HEK293 (cell line): ENCODE results near the gene PCNX3.

Experiments
- CTCF ChIA-PET: fragments of 350-600 bp; formaldehyde crosslinking; extraction: SDS; loops from one replicate; lab custom pipeline; 2021; ENCODE audit warnings: antibody characterized with exemption; lab: Yijun Ruan, JAX
- POLR2A ChIA-PET: fragments of 300-600 bp; formaldehyde crosslinking; extraction: SDS; loops from one replicate; lab custom pipeline; 2020; ENCODE audit warnings: antibody characterized with exemption, inconsistent platforms; lab: Yijun Ruan, JAX
- H3K27ac ChIP-seq: fragments of 200-500 bp; sonication (Bioruptor generic); 2 replicates; pipeline ENCODE4 v1.5.1; 2014; ENCODE audit warnings: low read depth, low read length, control low read depth, inconsistent platforms; ENCODE audit errors: extremely low read depth
- H3K36me3 ChIP-seq, 2 experiments: fragments of 200-500 bp in 1 of 2; sonication (Bioruptor generic) in 1 of 2; 1 replicate in 1 of 2; 2 replicates in 1 of 2; pipeline ENCODE4 v1.5.1; 2014 to 2017; ENCODE audit warnings: inconsistent platforms in 2 of 2, low read length in 2 of 2; ENCODE audit not compliant: control insufficient read depth in 2 of 2, insufficient read depth in 1 of 2
- H3K4me1 ChIP-seq: fragments of 200-500 bp; sonication (Bioruptor generic); 2 replicates; pipeline ENCODE4 v1.5.1; 2014; ENCODE audit warnings: mild to moderate bottlenecking, low read length, inconsistent platforms; ENCODE audit not compliant: control insufficient read depth, insufficient read depth
- H3K4me3 ChIP-seq: 2 replicates; pipeline ENCODE4 v1.5.1; 2011; ENCODE audit warnings: low read depth, mild to moderate bottlenecking, control low read depth, low read length, moderate library complexity
- H3K9me3 ChIP-seq: fragments of 200-500 bp; sonication (Bioruptor generic); 2 replicates; pipeline ENCODE4 v1.5.1; 2014; ENCODE audit warnings: low read depth, low read length, inconsistent platforms; ENCODE audit not compliant: control insufficient read depth, insufficient read depth
- BCL11A ChIP-seq: fragments of 450-650 bp; formaldehyde crosslinking; IDR thresholded peaks from 2 replicates; pipeline ENCODE4 v1.5.1; 2016; ENCODE audit warnings: low read depth, missing biosample characterization, missing genetic modification characterization
- BCL11B ChIP-seq: fragments of 450-650 bp; formaldehyde crosslinking; IDR thresholded peaks from 2 replicates; pipeline ENCODE4 v1.5.1; 2016; ENCODE audit warnings: low read depth, missing biosample characterization, missing genetic modification characterization
- EGR2 ChIP-seq: fragments of 450-650 bp; formaldehyde crosslinking; IDR thresholded peaks from 2 replicates; pipeline ENCODE4 v1.5.1; 2016; ENCODE audit warnings: low read depth, missing biosample characterization, missing genetic modification characterization
- GLI4 ChIP-seq: fragments of 450-650 bp; formaldehyde crosslinking; IDR thresholded peaks from 2 replicates; pipeline ENCODE4 v1.5.1; 2016; ENCODE audit warnings: missing biosample characterization, missing genetic modification characterization
- GLIS1 ChIP-seq: fragments of 450-650 bp; formaldehyde crosslinking; IDR thresholded peaks from 2 replicates; pipeline ENCODE4 v1.5.1; 2016; ENCODE audit warnings: missing biosample characterization, missing genetic modification characterization
- GLIS2 ChIP-seq: fragments of 450-650 bp; formaldehyde crosslinking; IDR thresholded peaks from 2 replicates; pipeline ENCODE4 v1.5.1; 2016; ENCODE audit warnings: missing biosample characterization, missing genetic modification characterization
- HOXA7 ChIP-seq: sonication (generic); formaldehyde crosslinking; IDR thresholded peaks from 2 replicates; pipeline ENCODE4 v1.8.1; 2022; ENCODE audit warnings: missing genetic modification reagents, borderline replicate concordance
- INSM2 ChIP-seq: fragments of 450-650 bp; formaldehyde crosslinking; IDR thresholded peaks from 2 replicates; pipeline ENCODE4 v1.5.1; 2016; ENCODE audit warnings: missing biosample characterization, missing genetic modification characterization
- KLF8 ChIP-seq: fragments of 450-650 bp; formaldehyde crosslinking; IDR thresholded peaks from 2 replicates; pipeline ENCODE4 v1.5.1; 2016; ENCODE audit warnings: missing biosample characterization, missing genetic modification characterization
- PRDM1 ChIP-seq: fragments of 450-650 bp; formaldehyde crosslinking; IDR thresholded peaks from 2 replicates; pipeline ENCODE4; 2016; ENCODE audit warnings: missing biosample characterization, missing genetic modification characterization
- RBAK ChIP-seq: fragments of 450-650 bp; formaldehyde crosslinking; IDR thresholded peaks from 2 replicates; pipeline ENCODE4 v1.5.1; 2016; ENCODE audit warnings: missing biosample characterization, missing genetic modification characterization
- REPIN1 ChIP-seq: fragments of 450-650 bp; formaldehyde crosslinking; IDR thresholded peaks from 2 replicates; pipeline ENCODE4 v1.5.1; 2017; ENCODE audit warnings: missing biosample characterization, missing genetic modification characterization, low read depth
- WT1 ChIP-seq: fragments of 450-650 bp; formaldehyde crosslinking; IDR thresholded peaks from 2 replicates; pipeline ENCODE4 v1.5.1; 2016; ENCODE audit warnings: missing biosample characterization, missing genetic modification characterization
- ZIC2 ChIP-seq: fragments of 450-650 bp; formaldehyde crosslinking; IDR thresholded peaks from 2 replicates; pipeline ENCODE4 v1.5.1; 2016; ENCODE audit warnings: missing biosample characterization, missing genetic modification characterization
- ZNF202 ChIP-seq: fragments of 450-650 bp; formaldehyde crosslinking; IDR thresholded peaks from 2 replicates; pipeline ENCODE4 v1.5.1; 2016; ENCODE audit warnings: missing biosample characterization, missing genetic modification characterization, borderline replicate concordance
- ZNF266 ChIP-seq: fragments of 450-650 bp; formaldehyde crosslinking; IDR thresholded peaks from 2 replicates; pipeline ENCODE4 v1.5.1; 2016; ENCODE audit warnings: missing biosample characterization, missing genetic modification characterization, low read depth
- ZNF280D ChIP-seq: fragments of 450-650 bp; formaldehyde crosslinking; IDR thresholded peaks from 2 replicates; pipeline ENCODE4 v1.5.1; 2016; ENCODE audit warnings: missing biosample characterization, missing genetic modification characterization
- ZNF335 ChIP-seq: fragments of 450-650 bp; formaldehyde crosslinking; conservative IDR thresholded peaks from 2 replicates; pipeline ENCODE4 v1.5.1; 2016; ENCODE audit warnings: missing biosample characterization, missing genetic modification characterization
- ZNF354C ChIP-seq: fragments of 450-650 bp; formaldehyde crosslinking; IDR thresholded peaks from 2 replicates; pipeline ENCODE4 v1.5.1; 2016; ENCODE audit warnings: missing biosample characterization, missing genetic modification characterization, low read depth, borderline replicate concordance
- ZNF530 ChIP-seq: fragments of 450-650 bp; formaldehyde crosslinking; IDR thresholded peaks from 2 replicates; pipeline ENCODE4 v1.5.1; 2016; ENCODE audit warnings: low read depth, missing biosample characterization, missing genetic modification characterization
- ZNF548 ChIP-seq: fragments of 450-650 bp; formaldehyde crosslinking; IDR thresholded peaks from 2 replicates; pipeline ENCODE4 v1.5.1; 2016; ENCODE audit warnings: missing biosample characterization, missing genetic modification characterization
- ZNF549 ChIP-seq: fragments of 450-650 bp; IDR thresholded peaks from 2 replicates; pipeline ENCODE4 v1.5.1; 2018; ENCODE audit warnings: missing biosample characterization, missing genetic modification characterization, mild to moderate bottlenecking, inconsistent platforms, moderate library complexity
- ZNF580 ChIP-seq: fragments of 450-650 bp; formaldehyde crosslinking; IDR thresholded peaks from 2 replicates; pipeline ENCODE4 v1.5.1; 2016; ENCODE audit warnings: missing biosample characterization, missing genetic modification characterization
- ZNF768 ChIP-seq: fragments of 450-650 bp; formaldehyde crosslinking; IDR thresholded peaks from 2 replicates; pipeline ENCODE4 v1.5.1; 2018; ENCODE audit warnings: missing biosample characterization, mild to moderate bottlenecking, missing genetic modification characterization
- ZSCAN30 ChIP-seq: fragments of 450-650 bp; IDR thresholded peaks from 2 replicates; pipeline ENCODE4 v1.5.1; 2018; ENCODE audit warnings: missing biosample characterization, mild to moderate bottlenecking, missing genetic modification characterization, moderate library complexity
- TF ChIP-seq, protein P1 (sequence below): fragments of 450-650 bp; formaldehyde crosslinking; optimal IDR thresholded peaks from 2 replicates; pipeline ENCODE3; 2016; ENCODE audit warnings: missing biosample characterization, mild to moderate bottlenecking, missing genetic modification characterization
- TF ChIP-seq, protein P2 (sequence below): fragments of 450-650 bp; formaldehyde crosslinking; IDR thresholded peaks from 2 replicates; pipeline ENCODE4 v1.5.1; 2016; ENCODE audit warnings: missing biosample characterization, missing genetic modification characterization

The PCNX3 gene

GRCh38 chr11:65636108-65637031, 20.8 kb downstream of the PCNX3 start (continued):
- no peak for TF ChIP-seq ZNF280D
- TF ChIP-seq HOXA7 (CRISPR knock-in tag) = no peak
- TF ChIP-seq ZNF580 (tag by site-specific recombination) = no peak
- no peak for TF ChIP-seq RBAK
- TF ChIP-seq ZSCAN30 = no peak
- no peak for TF ChIP-seq ZNF202 (tag by site-specific recombination)
- TF ChIP-seq, protein P1, sequence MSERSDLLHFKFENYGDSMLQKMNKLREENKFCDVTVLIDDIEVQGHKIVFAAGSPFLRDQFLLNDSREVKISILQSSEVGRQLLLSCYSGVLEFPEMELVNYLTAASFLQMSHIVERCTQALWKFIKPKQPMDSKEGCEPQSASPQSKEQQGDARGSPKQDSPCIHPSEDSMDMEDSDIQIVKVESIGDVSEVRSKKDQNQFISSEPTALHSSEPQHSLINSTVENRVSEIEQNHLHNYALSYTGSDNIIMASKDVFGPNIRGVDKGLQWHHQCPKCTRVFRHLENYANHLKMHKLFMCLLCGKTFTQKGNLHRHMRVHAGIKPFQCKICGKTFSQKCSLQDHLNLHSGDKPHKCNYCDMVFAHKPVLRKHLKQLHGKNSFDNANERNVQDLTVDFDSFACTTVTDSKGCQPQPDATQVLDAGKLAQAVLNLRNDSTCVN (tag by site-specific recombination) = no peak
- TF ChIP-seq ZNF548 (tag by site-specific recombination) = no peak
- TF ChIP-seq ZNF335 (tag by site-specific recombination) = no peak
- TF ChIP-seq ZNF530 (tag by site-specific recombination) = no peak
- no peak for TF ChIP-seq ZNF266
- no peak; the same call in 1 of the 2 replicates for TF ChIP-seq ZIC2
- TF ChIP-seq EGR2 (tag by site-specific recombination) = peak; percentile 48; the same call in 1 of the 2 replicates
- no peak for TF ChIP-seq ZNF768 (tag by site-specific recombination)
- TF ChIP-seq GLIS1 (tag by site-specific recombination) = peak; percentile 44
- TF ChIP-seq GLIS2 = peak; percentile 57

- no peak overlapping the region for H3K4me3 ChIP-seq
- TF ChIP-seq KLF8 = no peak
- TF ChIP-seq PRDM1 = no peak
- no peak for TF ChIP-seq INSM2 (tag by site-specific recombination)
- TF ChIP-seq BCL11B (tag by site-specific recombination) = peak; percentile 96
- no peak for TF ChIP-seq GLI4 (tag by site-specific recombination)
- no peak for TF ChIP-seq REPIN1 (tag by site-specific recombination)
- TF ChIP-seq ZNF354C (tag by site-specific recombination) = no peak
- peak; percentile 94 for TF ChIP-seq BCL11A (tag by site-specific recombination)
- TF ChIP-seq, protein P2, sequence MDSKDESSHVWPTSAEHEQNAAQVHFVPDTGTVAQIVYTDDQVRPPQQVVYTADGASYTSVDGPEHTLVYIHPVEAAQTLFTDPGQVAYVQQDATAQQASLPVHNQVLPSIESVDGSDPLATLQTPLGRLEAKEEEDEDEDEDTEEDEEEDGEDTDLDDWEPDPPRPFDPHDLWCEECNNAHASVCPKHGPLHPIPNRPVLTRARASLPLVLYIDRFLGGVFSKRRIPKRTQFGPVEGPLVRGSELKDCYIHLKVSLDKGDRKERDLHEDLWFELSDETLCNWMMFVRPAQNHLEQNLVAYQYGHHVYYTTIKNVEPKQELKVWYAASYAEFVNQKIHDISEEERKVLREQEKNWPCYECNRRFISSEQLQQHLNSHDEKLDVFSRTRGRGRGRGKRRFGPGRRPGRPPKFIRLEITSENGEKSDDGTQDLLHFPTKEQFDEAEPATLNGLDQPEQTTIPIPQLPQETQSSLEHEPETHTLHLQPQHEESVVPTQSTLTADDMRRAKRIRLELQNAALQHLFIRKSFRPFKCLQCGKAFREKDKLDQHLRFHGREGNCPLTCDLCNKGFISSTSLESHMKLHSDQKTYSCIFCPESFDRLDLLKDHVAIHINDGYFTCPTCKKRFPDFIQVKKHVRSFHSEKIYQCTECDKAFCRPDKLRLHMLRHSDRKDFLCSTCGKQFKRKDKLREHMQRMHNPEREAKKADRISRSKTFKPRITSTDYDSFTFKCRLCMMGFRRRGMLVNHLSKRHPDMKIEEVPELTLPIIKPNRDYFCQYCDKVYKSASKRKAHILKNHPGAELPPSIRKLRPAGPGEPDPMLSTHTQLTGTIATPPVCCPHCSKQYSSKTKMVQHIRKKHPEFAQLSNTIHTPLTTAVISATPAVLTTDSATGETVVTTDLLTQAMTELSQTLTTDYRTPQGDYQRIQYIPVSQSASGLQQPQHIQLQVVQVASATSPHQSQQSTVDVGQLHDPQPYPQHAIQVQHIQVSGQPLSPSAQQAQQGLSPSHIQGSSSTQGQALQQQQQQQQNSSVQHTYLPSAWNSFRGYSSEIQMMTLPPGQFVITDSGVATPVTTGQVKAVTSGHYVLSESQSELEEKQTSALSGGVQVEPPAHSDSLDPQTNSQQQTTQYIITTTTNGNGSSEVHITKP (tag by site-specific recombination) = peak; percentile 61
- no peak for TF ChIP-seq WT1 (tag by site-specific recombination)
- TF ChIP-seq ZNF549 (tag by site-specific recombination) = no peak
Measured at GRCh38 chr11:65637032-65637557, 21.5 kb downstream of the PCNX3 start.

More at GRCh38 chr11:65637032-65637557, 21.5 kb downstream of the PCNX3 start:
- ChIA-PET CTCF (interaction anchor here (0.8 to 1.9 kb wide), 3 partner anchors 11 to 251 kb away, joined by 3 to 5 read pairs (median 3); partner anchors contain the start of gene FIBP), POLR2A (interaction anchor here (0.6 to 4.4 kb wide), 13 partner anchors 7 to 213 kb away, joined by 3 to 50 read pairs (median 4); partner anchors contain the start of genes EHBP1L1, PCNX3 and RELA)
- Histone ChIP-seq H3K4me1 (no peaks in the 10 kb centered on the region), H3K36me3 (peaks cover 0 to 66% of the 10 kb centered on the region in 2 experiments; a peak in 1 of 3 replicates), H3K27ac (peak overlapping the region; percentile 61; the same call in 1 of the 2 replicates), H3K9me3 (no peaks in the 10 kb centered on the region)
